NCI-H82 (cell line): Measurements from ENCODE around the gene TMEM178A.
"Not testable (repeated sequence)": the region's sequence is repeated elsewhere in the genome, so short reads cannot be mapped to it uniquely, and the experiment has no call there.

Source experiments
- DNase-seq: peaks from one replicate; lab custom pipeline; 2025; lab: John Stamatoyannopoulos, UW

TMEM178A gene

DNA sequence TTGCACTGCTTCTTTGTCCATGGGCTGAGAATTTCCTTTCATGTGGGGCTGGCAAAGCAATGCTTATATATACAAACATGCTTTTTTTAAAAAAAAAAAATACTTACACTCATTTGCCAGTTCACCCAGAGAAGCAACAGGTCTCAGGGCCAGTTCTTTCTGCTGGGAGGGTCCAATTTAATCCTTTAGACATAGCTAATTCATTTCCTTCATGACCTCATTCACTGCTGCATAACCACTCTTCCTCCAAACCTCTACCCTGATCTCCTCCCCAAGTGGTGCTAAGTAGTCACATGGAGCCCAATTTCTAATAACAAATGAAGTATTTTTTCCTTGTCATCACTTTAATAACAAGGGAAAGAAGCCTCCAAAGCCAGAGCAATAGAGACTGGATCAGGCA lies 17.1 kb upstream of the TMEM178A start:
- DNase-seq, result no peak

DNA sequence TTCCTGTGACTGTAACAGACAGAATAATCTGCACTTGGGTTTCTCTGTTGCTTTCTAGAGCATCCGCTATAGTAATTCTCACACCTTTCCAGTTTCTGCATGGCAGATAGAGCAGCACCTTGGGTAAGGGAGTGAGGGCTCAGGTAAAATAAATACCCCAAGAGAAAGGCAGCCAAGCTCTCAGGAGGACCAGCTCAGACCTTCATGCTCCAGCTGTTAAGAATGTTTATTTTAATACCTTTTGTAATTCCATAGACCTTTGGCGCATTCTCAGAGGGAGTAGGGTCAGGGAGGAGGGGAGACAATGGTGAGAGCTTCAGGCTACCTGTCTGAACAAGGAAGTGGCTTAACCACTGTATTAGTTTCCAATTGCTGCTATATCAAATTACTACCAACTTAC lies 16.2 kb upstream of the TMEM178A start:
- no peak for DNase-seq

DNA sequence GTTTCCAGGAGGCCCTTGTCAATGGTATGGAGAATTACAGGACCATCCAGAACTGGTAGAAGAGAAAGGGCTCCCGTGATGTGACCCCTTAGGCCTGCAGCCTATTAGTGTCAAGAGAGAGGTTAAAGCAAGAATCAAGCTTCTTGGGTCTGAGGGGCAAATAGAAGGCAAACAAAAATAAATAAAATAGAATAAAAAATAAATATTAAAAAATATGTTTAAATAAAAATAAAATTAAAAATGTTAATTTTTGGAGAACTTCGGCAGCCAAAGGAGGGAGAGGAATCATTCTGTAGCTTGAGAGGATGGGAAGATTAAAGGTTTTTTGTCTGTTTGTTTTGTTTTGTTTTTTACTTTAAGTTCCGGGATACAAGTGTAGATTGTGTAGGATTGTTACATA lies 15.2 kb upstream of the TMEM178A start:
- no peak for DNase-seq

DNA sequence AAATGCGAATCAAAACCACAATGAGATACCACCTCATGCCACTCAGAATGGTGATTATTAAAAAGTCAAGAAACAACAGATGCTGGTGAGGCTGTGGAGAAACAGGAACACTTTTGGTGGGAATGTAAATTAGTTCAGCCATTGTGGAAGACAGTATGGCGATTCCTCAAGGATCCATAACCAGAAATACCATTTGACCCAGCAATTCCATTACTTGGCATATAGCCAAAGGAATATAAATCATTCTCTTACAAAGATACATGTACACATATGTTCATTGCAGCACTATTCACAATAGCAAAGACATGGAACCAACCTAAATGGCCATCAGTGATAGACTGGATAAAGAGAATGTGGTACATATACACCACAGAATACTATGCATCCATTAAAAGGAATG lies 9.5 kb upstream of the TMEM178A start:
- DNase-seq, result not testable (repeated sequence)

DNA sequence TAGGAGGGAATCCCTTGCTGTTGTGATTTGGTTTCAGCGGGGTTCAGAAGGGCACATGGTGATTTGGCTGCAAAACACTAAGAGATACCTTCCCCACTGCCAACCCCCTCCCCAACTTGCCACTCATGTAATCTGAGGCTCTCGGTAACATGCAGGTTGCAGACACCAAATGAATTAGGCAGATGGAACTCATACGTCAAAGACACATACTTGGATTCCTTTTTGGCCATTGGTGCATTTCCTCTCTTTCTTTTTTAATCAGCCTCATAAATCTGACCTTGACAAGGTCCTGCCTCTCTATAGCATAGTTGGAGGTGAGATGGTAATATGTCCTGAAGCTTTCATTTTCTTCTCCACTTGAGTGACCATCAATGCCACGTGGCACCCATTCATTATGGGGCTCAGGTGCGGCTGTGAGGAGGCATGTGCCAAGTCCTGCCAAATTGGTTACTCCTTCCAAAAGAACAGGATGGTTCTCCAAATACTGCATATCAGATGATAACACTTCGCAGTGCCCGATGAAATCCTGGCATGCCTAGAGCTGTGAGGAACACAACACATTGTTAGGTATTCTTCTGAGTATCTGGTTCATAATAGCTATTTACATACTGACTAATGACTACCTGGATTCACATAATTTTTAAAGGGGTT lies 8.3 kb upstream of the TMEM178A start:
- no peak for DNase-seq

DNA sequence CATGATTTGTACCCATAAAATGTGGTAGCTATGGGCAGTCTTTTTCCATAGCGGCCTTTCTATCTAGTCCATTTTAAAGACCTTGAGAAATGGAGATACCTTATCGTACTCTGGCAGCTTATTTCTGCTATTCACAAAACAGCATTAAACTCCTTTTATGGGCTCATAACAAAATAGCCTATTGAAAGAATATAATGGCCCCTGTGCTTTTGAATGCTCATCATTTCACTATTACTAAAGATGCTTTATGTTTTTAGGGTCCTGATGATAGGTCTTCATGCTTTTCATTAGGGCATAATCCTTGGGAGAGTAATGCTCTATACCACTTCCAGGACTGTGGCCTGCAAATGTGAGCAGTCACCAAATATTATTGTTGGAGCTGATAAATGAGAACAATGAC lies 7.3 kb upstream of the TMEM178A start:
- DNase-seq, result no peak

DNA sequence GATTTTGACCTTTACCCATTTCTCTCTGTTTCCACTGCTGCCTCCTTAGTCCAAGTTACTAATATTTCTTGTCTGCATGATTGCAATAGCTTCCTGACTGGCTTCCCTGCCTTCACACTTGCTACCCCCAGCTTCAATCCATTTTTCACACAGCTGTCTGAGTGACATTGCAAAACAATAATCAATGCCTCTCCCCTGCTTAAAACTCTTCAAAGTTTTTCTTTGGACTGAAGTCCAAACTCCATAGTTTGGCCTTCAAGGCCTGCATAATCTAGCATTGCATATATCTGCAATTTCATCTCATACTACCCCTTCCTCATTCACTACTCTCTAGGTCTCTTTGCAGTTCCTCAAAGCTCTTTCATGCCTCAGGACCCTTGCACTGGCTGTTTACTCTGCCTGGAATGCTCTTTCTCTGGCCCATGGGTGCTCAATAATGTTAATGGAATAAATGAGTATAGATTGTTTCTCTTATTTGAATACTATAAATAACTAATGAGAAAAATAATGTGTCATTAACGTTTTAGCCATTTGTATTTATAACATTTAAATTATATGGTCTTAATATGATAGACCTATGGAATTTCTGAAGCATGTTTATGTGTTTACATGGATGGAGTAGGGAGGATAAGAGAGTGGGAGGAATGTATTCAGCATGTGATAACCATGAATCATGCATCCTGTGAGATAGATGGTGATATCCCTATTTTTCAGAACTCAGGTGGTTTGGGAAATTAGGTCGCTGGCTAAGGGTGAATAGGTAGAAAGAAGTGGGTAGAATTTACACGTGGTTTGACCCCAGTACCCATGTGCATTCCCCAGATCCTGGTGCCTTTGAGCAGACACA lies 5.7 kb upstream of the TMEM178A start:
- no peak for DNase-seq

DNA sequence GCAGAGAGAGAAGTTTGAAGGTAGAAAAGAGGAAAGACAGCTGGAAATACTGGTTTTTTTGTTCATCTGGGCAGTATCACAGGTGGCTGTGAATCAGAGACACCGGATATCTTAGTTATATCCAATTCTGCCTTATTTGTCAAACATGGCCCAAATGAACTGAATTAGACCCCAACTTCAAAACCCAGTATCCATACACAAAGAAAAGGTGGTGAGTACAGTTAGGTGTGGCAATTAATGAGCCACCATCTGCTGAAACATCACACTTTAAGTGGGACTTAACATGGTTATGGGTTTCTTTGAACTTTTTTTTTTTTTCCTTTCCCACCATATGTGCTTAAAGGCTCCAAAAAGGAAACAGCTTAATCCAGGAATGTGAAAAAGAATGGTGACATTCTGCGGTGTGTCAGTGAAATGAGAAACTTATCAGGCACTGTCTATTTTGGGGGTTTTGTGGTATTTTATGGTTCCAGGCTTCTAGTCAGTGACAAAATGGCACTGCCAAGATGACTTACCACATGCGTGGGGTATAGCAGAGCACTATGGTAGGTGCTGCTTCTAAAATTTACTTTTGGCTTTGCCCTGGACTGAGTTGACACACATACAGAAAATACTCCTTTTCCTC lies 5.0 kb upstream of the TMEM178A start:
- DNase-seq, result no peak

DNA sequence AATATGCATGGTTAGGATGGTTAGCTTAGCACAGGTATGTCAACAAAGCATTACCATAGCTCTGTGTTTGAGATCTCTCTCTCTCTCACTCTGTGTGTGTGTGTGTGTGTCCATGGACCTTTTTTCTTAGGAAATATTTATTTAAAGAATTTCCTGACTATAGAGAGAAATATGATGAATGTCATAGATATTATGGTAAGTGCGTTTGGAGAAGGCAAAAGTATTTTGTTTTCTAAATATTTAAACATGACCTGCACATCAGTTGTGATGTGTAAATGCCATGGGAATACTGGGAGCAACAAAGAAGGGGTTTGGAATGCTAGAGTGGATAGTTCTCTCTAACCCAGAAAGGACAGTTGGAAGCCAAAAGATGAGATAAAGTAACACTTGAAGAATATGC lies 3.9 kb upstream of the TMEM178A start:
- no peak for DNase-seq

DNA sequence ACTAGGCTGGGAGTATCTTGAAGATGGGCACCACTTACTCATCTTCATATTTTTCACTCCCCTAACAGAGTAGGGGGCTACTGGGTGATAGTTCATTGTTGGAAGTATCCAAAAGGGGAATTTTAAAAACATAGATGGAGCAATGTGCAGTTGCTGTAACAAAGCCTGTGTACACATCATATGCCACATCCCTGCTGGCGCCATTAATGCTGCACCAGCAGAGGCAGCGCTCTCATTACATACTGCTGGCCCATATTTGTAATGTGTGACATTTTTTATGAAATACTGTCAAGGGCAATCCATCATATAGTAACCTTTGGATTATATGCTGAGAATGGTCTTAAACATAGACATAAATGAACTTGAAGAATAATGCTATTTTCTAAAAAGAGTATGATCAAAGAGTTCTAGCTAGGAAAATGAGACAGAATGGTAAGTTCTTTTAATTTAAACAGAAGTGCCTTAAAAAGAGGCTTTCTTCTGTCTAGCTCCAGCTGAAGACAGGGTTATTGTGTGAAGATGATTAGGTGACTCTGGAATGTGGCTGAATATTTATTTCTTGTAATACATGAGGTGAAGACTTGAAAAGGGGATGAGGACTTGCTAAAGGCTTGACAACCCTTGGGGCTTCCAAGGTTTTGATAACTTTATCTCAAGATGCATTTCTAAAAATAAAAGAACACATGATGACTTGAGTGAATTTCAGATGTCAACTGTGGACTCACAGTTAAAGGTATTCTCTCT lies 2.4 kb upstream of the TMEM178A start:
- no peak for DNase-seq

DNA sequence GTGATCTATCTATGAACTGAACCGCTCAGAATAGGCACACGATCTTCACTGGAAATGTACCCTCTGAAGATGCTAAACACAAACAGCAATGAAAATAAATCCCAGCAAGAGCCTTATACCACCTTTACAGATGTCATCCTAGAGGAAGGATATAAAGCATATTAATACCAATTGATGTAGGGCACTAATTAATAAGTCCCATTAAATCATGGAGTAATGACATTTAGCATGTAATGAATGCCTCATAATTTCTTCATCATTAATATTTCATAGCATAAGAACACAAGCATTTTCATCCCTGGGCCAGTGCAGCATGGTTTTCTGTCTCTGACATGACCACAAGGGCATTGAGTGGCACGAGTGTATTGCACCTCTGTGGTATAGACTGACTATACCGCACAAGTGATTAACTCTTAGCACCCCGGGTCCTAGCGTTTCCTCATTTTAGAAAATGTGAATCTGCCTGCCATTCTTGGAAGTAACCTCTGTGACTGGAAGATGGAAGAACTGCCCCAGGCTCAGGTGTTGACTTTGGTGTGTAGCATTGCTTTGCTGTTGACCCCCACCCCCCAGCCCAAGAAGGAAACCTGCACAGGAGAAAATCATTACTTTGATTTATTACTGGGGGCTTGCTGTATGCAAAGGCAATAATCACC lies 1.4 kb upstream of the TMEM178A start:
- no peak for DNase-seq

DNA sequence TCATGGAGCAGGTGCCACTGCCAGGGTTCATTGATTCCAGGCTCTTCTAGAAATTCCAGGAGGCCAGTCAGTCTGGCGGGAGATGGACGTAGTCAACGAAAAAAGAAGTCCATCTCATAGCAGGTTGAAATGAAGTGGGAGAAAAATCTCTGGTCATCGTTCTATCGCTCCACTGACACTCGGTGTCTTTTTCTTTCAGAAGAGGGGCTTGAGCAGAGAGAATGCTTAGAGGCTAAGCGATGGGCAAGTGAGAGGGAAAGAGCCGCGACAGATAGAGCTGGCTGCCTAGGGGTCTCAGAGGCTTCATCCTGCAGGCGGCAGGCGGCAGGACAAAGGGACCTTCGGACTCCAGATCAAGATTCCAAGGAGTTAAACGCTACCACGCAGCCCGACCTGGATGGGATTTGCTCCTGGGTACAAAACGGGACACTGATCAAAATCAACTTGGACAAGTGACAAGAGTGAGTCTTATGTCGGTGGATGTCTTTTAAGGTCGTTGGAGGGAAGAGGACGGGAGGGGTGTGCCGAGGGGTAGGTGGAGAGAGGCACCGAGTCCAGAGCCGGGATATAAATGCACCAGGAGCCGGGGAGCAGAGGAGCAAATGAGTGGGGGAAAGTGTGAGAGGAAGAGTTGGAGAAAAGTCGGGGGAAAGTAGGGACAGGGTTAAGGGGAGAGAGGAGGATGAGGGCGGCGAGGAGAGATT lies 677 bp upstream of the TMEM178A start:
- DNase-seq, result peak; percentile 33

DNA sequence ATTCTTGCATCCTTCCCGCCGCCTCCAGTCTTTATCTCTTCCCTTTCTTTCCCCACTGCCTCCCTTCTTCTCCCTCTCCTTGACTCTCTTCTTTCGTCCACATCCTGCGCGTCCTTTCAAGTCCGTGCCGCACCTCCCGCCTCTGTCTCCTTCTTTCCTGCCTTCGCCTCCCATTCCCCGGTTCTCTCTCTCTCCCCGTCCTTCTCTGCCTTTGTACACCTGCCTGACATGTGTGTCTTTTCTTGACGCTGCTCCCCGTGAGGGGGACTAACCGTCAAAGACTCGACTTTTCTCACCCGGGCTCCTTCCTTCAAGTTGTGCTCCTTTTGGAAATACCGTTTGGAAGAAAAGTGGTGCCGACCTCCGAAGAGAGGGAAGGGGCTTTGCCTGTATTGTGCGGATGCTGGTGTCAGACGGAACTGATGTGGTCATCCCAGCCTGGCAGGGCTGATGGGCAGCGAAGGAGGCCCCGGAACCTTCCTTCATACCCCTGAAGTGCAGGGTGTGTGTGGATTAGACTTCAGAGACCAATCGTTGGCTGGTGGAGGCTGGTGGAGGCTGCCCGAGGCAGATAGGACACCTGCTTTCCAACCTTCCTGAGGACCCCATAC lies 879 bp downstream of the TMEM178A start:
- peak; percentile 43 for DNase-seq

DNA sequence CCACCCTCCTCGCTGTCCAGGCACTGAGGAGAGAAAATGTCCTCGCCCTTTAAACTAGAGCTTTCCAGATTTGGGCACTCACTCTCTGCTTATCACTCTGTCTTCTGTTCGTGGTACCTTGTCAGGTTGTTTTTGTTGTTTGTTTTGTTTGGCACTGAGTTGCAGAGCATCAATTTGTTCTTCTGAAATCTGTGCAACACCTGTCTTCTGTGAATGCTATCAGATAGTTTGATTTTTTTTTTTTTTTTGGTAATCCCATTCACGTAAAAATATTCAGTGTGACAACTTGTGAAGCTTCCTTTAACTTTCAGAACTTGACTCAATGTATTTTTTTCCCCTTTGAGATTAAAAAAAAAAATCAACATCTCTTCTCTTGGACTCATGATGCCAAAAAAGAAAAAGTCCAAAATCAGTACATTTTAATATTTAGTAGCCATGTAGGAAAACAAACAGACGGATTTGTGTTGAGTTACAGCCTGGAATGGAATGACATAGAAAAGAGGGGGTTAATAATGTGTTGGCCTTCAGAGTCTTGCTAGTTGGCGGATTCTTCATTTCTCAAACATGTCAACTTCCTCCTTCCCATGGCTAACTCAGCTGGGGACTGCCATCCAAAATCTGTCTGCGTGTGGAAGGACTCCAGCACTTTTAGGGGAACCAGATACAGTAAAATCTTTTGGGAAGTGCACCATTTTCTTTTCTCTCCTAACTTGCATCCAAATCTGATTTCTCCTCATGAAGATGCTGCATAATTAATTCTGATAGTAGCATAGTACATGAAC lies 1.6 kb downstream of the TMEM178A start:
- DNase-seq, result no peak

DNA sequence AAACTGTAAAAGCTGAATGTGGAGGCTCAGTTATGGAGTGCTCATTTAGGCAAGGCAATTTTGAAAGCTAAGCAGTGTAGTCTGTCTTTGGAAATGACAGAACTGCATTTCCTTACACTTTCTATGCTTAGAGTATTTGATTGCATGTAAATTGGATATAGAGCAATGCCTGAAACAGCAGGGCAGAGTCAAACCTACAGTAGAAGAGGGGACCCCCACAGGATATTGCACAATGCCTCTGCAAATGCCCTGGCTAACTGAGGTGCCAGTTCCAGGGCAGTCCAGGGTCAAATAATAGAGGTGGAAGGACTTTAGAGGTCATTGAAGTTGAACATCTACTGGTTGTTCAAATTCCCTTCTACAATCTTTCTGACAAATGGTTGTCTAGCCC lies 2.2 kb downstream of the TMEM178A start:
- DNase-seq, result no peak

DNA sequence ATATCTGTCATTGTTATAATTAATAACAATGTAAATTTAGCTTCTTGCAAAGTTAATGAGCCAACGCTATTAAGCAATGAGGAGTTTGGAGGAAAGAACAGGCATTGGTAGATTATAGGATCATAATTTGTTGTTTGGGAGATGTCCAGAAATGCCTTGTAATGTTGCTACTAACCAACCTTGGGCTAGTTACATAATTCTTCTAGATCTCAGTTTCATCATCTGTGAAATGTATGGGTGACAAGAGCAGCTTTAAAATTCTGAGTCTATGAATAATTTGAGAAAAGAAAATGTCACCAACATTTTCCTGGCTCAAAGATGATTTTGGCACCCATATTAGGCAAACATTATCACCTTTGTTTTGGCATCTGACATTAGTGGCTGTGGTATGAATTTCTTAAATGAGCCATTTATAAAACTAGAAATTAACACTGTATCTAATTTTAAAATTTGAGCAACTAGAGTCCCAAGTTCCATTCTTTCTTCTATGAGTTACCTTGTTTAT lies 2.9 kb downstream of the TMEM178A start:
- no peak for DNase-seq

DNA sequence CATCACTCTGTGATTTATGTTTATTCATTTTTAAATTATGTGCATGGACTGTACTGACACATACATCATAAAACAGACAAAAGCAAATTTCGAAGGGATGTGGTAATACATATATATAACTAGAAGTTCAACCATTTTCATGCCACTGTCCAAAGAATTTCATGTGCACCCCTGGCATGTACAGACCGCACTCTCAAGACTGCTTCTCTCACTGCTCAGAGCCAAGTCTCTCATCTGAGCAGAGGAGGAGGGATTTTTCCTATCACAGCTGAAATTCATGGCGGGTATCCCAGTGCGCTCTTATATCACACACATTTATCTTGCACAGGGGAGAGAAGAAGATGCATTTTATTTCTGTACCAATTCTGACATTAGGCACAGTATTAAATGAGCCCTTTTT lies 5.9 kb downstream of the TMEM178A start:
- DNase-seq, result no peak

DNA sequence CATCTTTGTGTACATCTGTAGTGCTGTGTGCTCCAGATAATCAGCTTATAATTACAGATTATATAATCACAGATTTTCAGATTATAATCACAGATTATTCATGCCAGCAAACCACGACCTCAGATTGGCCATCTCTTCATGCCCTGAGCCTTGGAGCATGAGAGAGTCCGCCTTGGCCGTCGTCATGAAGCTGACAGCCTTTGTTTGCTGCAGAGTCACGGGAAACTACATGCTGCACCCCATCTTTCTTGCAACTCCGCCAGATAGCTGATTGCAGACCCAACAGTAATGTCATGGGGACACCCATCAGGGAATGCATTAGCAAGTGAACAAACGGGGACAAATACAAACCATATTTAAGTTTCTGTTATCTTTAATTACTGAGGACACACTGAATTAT lies 7.3 kb downstream of the TMEM178A start:
- no peak for DNase-seq

DNA sequence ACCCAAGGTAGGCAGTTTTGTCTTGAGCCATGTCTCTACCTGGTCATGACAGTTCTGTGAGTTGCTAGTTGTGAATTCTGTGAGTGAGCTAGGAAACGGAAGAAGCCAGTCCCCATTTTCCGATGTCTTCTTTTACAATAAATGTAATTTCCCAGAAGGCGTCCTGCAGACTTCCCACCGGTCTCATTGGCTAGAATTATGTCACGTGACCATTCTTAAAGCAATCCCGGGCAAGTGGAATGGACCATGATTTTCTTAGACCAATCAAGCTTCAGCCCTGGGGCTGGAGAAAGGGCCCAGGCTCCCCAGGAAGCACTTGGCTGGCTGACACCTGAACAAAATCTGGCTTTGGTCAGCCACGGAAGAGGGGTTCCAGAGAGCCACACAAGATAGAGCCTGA lies 10.6 kb downstream of the TMEM178A start:
- no peak for DNase-seq

DNA sequence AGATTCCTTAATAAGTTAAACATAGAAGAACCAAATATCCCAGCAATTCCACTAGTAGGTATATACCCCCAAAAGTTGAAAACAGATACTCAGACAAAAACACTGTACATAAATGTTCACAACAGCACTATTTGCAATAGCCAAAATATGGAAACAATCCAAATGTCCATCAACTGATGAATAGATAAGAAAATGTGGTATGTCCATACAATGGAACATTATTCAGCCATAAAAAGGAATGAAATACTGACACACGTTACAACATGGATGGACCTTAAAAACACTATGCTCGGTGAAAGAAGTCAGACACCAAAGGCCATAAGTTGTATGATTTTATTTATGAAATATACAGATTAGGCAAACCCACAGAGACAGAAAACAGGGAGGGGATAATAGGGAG lies 12.5 kb downstream of the TMEM178A start:
- no peak for DNase-seq
